ENCODE measurements around the gene KRTAP10-3. TPM values are rescaled to one million over a fixed set of nuclear protein-coding genes. Genes with fewer than 3 reads are reported as not detected.

Gene KRTAP10-3
- total and polyA plus RNA-seq, 2 of the 13 experiments (the other 11 are each of a cell fraction or from before 2014, with no cell fraction given) = not detected

GRCh38 chr21:44593598-44594405, 35.2 kb upstream of the KRTAP10-3 start (continued):
- TF ChIP-seq ZBED4 (CRISPR knock-in tag; IDR thresholded peaks at IDR 0.05; ENCODE audit: borderline replicate concordance) = peak; percentile 34; the same call in 1 of the 2 replicates
- TF ChIP-seq ZNF354B (CRISPR knock-in tag; IDR thresholded peaks at IDR 0.05) = no peak
- peak; percentile 84 for TF ChIP-seq TFDP2 (CRISPR knock-in tag; IDR thresholded peaks at IDR 0.05)
- TF ChIP-seq DZIP1 (CRISPR knock-in tag; IDR thresholded peaks at IDR 0.05) = no peak
- peak; percentile 83; the same call in 1 of the 2 replicates for TF ChIP-seq MTA1 (CRISPR knock-in tag; IDR thresholded peaks at IDR 0.05; ENCODE audit: borderline replicate concordance)
- no peak for TF ChIP-seq ZNF180 (CRISPR knock-in tag; IDR thresholded peaks at IDR 0.05; ENCODE audit: borderline replicate concordance, low read depth)
- peak; percentile 94 for TF ChIP-seq FOXO1 (CRISPR knock-in tag; IDR thresholded peaks at IDR 0.05)
- peak; percentile 81; the same call in 1 of the 2 replicates for TF ChIP-seq ZNF609 (CRISPR knock-in tag; IDR thresholded peaks at IDR 0.05; ENCODE audit: borderline replicate concordance)
- 0 out of 2 replicates have a peak, but pooled peaks have one; percentile 55 for TF ChIP-seq KDM4B (CRISPR knock-in tag; IDR thresholded peaks at IDR 0.05)
- peak; percentile 43; the same call in 1 of the 2 replicates for TF ChIP-seq DMAP1 (CRISPR knock-in tag; IDR thresholded peaks at IDR 0.05)
- no peak for TF ChIP-seq TBX3 (IDR thresholded peaks at IDR 0.05; ENCODE audit: borderline replicate concordance)
- TF ChIP-seq ZNF468 (CRISPR knock-in tag; IDR thresholded peaks at IDR 0.05) = no peak
- TF ChIP-seq ZNF724P (CRISPR knock-in tag; IDR thresholded peaks at IDR 0.05; ENCODE audit: borderline replicate concordance) = peak; percentile 91
- TF ChIP-seq CBFB (CRISPR knock-in tag; IDR thresholded peaks at IDR 0.05) = 0 out of 2 replicates have a peak, but pooled peaks have one; percentile 33
